SKM-1 (cell line): ENCODE results near the gene MEF2D.

Experiments used
- DNase-seq: peaks from one replicate; lab custom pipeline; 2025; ENCODE audit not compliant: unreplicated experiment; lab: John Stamatoyannopoulos, UW

MEF2D gene

DNA sequence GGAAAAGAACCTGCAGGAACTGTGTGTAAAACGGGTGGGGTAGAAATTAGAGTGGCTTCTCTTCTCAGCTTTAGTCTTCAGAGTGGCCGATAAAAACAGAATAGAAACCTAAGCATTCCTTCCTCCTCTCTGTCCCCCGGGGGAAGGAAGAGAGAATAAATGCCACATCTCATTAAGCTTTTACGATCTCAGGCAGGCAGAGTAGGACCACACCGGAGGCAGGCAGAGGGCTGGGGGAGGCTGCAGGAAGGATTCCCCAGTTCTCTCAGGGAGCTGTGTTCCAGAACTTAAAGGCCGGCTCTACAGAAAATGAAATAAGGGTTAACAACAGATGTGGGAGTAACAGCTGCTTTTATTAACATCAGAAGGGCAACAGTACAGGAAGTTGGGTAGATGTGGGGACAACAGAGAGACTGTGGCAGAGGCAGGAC lies 24.5 kb upstream of the MEF2D start:
- no peak for DNase-seq

DNA sequence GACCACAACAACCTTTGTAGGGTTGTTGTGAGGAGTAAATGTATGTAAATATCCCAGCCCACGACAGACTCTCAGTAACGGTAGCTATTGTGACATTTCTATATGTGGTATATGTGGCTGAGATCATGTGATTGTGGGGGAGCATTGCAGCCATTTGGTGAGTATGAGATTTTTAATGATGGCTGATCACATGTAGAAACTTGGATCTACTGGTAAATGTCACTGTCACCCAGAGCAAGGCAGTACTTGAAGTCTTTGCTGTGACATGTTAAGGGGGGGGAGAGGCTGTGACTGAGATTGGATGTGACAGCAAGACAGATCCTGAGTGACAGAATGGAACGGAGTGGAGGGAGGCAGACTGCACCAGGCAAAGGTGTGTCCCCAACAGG lies 23.9 kb upstream of the MEF2D start:
- peak; percentile 58 for DNase-seq

DNA sequence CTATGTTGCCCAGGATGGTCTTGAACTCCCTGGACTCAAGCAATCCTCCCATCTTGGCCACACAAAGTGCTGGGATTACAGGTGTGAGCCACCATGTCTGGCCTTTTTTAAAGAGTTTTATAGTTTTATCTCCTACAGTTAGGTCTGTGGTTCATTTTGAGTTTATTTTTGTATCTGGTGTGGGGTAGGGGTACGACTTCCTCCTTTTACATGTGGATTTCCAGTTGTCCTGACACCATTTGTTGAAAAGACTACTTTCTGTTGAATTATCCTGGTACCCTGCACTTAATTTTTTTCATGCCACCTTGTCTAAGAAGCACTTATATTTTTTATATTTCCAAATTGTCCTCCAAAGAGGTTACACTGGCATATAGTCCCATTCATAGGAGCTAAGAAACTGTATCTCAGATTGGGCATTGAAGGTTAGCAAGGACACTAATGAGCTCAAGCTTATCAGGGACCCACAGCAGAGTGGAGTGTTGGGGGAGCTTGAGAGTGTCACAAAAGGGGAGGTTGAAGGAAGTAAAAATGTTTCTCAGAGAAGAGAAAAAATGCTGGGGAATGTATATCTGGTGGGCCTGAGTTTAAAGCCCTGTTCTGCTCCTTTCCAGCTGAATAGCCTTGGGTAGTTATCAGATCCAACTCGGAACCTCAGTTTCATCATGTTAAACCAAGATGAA lies 23.4 kb upstream of the MEF2D start:
- no peak for DNase-seq

DNA sequence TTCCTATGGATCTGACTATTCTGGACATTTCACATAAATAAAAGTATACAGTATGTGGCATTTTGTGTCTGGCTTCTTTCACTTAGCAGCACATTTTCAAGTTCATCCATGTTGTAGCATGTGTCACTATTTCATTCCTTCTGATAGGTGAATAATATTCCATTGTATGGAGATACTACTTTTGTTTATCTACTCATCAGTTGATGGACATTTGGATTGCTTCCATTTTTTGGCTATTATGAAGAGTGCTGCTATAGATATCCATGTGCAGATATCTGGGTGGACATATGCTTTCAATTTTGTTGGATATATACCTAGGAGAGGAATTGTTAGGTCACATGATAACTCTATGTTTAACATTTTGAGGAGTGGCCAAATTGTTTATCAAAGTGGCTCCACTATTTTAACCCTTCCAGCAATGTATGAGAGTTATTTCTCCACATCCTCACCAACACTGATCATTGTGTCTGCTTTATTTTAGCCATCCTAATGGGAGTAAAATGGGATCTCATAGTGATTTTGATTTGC lies 21.9 kb upstream of the MEF2D start:
- DNase-seq, result no peak

DNA sequence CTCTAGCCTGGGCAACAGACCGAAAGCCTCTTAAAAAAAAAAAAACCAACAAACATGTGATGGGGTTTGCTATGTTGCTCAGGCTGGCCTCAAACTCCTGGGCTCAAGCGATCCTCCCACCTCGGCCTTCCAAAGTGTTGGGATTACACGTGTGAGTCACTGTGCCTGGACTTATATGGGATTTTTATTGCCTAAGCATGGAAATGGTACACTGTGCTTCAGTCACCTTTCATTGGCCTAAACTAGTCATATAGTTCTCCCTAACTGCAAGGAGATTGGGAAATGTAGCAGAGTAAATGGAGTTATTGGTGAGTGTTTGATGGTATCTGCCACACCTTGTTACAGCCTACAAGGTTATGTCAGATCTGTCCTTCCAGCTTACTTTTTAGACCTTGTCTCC lies 17.2 kb upstream of the MEF2D start:
- no peak for DNase-seq

DNA sequence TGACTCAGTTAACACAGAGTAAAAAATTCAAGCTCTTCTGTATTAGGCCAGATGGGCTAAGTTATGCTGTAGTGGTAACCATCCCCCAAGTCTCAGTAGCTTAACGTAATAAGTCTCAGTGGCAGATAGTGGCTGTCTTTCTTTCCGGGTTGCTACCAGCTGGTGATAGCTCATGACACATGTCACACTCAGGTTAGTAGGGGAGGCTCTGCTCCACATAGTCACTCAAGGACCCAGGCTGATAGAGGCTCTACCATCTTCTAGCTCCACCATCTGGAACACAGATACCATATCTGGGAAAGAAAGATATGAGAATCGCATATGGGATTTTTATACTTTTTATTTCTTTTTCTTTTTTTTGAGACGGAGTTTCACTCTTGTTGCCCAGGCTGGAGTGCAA lies 16.2 kb upstream of the MEF2D start:
- no peak for DNase-seq

DNA sequence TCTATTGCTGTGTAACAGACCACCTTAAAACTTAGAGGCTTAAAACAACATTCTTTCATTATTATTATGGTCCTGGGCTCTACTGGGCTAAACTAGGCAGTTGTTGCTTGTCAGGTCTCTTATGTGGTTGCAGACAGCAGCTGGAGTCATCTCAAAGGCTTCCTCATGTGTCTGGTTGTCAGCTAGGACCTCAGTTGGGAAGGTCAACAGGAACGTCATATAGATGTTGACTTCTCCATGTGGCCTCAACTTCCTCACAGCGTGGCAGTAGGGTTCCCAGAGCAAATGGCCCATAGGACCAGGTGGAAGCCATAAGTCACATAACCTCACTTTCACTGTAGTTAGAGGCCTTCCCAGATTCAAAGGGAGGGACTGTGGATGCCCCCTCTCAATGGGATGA lies 15.4 kb upstream of the MEF2D start:
- DNase-seq, result peak; percentile 65

DNA sequence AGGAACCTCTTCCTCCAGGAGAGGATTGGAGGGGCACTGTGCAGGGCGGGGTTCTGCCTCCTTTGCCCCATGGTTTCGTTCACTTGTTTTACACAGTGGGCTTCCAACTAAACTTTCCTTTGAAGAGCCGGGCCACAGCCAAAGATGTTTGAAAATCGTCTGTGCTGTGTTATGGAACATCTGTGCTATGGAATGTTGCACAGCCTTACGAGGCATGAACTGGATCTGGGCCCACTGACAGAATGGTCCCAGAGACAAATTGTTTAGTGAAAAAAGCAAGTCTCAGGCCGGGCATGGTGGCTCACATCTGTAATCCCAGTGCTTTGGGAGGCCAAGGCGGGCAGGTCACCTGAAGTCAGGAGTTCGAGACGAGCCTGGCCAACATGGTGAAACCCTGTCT lies 12.6 kb upstream of the MEF2D start:
- no peak for DNase-seq

DNA sequence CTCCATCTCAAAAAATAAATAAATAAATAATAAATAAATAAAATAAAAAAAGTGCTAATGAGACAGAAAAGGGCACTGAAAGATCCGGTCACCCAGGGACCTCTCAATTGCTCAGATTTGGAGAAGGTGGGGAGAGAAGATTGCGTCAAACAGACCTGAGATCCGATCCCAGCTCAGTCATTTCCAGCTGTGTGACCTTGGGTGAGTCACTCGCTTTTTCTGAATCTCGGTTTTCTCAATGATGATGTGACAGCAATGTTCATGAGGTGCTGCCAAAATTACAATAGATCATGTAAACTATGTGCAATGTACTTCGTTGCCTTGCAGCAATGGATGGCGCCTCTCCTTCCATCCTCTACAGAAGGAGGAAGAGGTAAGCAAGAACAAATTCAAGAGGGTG lies 11.1 kb upstream of the MEF2D start:
- DNase-seq, result no peak

DNA sequence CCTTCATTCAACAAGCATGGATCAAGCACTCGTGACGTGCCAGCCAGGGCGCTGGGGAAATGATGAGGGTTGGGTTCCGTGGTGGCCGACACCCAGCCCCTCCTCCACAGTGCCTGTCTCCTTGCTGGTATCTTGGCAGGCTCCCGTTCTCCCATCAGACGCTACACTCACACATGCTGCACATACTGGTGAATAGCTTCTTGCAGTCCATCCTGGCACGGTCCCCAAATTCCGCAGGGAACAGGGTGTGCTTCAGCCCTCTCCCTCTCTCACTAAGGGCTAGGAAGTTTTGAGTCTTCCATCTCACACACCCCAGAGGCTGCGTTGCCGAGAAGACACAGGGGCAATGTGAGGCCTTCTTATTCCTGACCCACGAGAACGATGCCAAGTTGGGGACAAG lies 10.1 kb upstream of the MEF2D start:
- DNase-seq, result no peak

DNA sequence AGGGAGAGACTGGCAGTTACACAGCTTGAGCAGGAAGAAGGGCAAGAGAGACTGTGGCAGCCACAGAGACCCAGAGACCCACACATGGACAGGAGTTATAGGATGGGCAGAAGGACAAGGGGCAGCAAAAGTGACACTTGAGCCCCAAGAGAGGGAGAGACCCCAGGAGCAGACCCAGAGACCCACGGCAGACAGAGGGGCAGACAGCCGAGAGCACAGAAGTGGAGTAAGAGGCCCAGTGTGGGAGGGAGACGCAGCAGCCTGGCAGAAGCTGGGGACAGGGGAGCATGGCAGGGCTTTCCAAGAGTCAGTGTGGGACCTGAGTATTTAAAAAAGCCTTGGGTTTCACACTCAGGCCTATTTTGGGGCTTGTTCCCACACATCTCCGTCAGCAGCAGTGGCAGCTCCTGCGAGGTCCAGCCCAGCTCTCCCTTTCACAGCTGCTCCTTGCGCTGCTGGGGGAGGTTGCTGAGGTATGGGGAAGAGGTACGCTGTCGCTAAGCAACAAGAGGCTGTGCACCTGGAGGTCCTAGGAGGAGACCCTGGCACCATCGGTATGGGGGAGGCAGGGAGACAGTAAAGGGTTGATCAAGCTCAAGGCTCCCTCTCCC lies 9.0 kb upstream of the MEF2D start:
- DNase-seq, result no peak

DNA sequence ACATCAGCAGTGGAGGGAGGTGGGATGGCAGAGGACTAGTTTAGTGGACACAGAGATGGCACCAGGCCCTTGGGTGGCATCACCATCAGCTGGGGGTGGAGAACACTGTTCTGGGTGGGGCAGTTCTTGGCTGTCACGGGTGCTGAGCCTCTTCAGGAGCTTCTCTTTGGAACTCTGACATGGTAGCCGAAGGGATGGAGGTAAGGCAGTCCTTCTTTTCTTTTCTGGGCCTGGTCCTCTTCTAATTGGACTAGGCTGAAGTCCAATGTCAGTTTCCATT lies 8.3 kb upstream of the MEF2D start:
- no peak for DNase-seq

DNA sequence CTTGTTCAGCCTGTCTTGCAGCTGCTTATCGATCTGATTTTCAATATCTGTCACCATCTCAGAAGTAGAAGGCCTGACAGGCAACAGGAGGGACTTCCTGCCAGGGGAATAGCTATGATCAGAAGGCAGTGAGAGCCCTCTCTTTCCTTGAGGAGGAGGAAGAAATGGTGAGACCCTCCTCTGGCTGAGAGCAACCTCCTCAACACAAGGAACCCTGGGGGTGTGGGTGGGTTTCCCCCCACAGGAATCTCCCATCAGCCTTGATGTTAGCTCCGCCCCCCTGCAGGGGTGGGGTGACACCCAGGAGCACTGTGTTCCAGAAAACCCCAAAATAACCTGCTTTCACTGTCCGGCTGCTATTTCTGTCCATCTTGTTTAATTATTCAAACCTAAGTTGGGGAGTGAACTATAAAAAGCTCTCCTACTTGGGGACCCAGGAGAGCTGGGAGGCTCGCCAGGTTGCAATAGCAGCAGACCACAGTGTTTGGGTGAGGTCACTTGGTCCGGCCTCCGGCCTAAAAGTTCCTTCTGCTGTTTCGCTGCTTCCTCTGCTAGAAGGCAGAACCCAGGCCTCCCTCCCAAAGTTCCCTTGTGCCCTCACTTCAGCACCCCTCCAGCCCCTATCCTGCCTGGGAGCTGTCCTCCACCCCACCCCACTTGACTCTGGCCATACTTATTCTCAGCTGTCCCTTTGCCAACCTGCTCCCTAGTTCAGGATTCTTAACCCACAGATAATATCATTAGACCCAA lies 7.8 kb upstream of the MEF2D start:
- no peak for DNase-seq

DNA sequence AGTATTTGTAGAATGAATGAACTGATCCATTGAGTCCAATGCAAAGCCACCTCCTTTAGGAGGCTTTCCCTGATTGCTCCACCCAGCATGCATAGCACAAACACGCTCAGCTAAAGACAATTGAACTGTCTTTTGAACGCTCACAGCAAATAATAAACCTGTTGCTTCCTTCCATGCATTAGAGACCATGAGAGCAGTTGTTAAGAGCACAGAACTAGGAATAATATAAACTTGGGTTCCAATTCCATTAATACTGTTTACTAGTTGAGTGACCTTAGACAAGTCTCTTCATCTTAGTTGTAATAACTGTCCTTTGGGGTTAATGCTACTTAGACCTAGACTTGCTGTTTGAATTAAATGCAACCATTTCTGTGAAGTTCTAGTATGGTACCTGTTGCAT lies 5.9 kb upstream of the MEF2D start:
- DNase-seq, result no peak

DNA sequence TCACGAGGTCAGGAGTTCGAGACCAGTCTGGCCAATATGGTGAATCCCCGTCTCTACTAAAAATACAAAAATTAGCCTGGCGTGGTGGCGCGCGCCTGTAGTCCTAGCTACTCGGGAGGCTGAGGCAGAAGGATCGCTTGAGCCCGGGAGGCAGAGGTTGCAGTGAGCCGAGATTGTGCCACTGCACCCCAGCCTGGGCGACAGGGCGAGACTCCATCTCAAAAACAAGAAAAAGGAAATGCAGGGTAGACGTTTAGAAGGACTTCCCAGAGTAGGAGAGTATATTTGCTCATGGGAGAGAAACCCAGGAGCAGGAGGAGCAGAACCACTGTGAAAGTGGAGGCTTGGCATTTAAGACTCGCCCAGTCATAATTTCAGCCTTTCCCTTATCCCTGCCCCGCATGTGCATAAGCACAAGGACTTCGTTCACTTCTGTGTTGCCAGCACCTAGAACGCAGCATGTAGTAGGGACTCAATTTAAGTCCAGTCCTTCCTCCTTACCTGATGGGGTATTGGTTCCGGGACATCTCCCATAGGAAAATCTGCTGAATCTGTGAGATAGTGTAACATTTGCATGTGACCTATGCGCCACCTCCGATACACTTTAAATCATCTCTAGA lies 5.2 kb upstream of the MEF2D start:
- no peak for DNase-seq

DNA sequence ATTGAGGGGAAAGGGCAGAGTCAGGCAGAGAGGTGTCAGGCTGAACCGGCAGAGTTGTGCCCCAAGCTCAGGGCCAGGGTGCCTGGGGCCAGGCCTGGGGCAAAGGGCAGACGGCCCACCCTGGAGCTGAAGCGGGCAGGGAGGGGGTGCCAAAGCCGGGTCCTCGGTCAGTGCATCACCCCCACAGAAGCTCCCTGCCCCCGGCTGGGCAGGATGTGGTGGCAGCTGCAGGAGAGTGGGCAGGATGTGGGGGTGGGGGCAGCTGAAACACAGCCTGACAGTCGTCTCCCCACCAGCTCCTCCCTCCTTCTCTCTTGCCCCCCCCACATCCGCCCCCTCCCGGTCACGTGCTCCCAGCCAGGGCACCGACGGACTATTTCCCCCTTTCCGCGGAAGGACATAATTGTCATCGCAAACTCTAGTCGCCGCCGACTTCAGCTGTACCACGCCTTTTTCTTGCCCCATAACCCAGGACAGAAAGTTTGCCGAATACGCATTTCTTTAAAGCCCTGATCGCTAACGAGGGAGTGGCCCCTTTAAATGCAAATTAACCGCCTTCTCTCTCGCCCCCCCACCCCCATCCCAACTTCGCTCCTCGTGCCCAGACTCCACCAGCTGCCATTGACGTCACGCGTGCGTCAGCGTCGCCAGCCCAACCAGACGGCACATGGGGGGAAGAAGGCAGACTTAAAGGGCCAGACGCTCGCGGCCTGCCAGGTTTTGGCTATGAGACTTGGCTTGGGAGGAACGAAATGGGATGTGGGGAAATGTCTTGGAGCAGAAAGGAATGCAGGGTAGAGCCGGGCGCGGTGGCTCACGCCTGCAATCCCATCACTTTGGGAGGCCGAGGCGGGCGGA lies 4.5 kb upstream of the MEF2D start:
- DNase-seq, result peak; percentile 99

DNA sequence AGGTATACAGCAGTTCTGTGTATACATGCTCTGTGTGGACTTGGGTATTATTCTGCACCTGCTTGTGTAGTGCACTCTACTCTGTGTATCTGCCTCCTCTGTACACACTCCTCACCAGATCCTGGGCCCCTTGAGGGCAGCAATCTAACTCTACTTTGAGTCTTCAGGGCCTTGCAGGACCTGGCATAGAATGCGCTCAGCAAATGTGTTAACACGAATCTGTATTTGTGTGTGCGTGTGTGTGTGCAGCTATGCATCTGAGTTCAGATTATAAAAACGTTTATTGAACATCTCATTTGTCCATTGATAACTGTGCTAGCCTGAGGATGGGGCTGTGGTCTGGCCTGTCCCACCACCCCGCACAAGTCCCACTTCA lies 3.9 kb upstream of the MEF2D start:
- no peak for DNase-seq

DNA sequence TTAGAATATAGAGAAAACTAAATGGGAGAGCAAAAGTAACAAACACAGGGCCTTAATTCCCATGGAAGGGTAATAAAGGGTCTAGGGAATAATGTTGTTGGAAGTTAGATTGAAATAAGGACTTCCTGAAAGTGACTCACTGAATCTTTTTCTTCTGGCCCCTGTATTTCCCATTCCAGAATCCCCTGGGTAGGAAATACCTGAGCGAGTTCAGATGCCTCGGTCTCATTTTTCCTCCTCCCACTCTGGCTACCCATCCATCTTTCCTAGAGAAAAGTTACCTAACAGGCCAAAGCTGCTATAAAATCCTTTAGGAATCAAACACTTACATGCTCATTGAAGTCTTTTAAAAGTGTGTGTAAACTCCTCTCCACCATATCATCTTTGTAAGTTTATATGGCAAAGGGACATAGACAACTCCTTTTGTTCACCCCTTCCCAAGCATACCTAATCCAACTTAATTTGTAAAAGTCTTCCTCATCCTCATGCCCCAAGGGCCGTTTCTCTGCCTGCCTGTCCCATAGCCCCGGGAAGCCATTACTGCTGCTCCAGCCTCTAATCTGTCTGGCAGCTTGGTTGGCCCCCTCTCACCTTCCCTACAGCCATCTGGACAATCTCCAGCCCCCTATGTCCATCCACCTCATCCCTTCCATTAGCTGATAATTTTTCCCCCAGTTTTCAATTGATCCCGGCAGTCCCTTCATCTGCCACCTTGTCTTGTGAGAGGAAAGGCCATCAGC lies 3.3 kb upstream of the MEF2D start:
- no peak for DNase-seq

DNA sequence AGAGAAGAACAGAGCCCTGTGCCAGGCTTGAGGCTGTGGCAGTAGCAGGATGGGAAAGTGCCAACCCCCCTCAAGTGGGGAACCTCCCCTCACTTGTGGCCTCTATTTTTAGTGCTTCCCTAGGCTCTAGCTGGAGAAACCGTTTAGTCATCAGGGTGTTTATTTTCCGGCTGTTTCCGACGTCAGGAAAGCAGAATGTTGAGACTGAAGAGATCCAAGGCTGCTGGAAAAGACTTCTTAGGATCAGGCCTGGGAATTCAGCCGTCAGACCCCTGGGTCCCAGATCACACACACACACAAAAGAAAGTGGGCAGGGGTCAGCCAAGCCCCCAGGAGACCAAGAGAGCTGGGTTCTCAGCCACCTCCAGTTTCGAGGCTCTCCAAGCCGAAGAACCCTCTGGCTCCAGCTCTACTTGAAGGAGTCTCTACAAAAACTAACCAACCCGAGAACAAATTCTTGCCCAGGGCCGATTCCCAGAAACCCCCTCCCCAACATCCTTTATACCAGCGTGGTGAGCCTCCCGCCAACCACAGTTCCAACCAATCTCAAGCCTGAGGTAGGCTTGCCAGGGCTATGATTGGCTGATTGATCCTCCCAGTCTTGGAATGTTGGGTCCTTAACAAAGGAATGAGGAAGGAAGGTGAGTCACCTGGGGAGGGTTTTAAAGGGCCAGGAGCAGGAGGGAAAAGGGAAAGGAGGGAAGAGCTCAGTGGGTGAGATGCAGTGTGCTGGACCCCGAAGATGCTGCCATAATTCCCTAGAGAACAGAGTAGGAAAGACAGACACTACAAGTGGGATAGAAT lies 2.5 kb upstream of the MEF2D start:
- no peak for DNase-seq
